RWPE2 (cell line): Measurements from ENCODE around the gene RFX3.

Source experiments
- ATAC-seq: fragments of 200-7000 bp; cut with Tn5 transposase; 3 replicates; pipeline ENCODE4 v1.9.1; 2021; ENCODE audit warnings: low read depth
- DNase-seq: peaks from one replicate; pipeline ENCODE4 v3.0.0-alpha.2; 2020; ENCODE audit warnings: low spot score
- H3K27ac ChIP-seq: fragments of 450-650 bp; 2 replicates; pipeline ENCODE4 v1.5.1; 2017; ENCODE audit warnings: mild to moderate bottlenecking; ENCODE audit not compliant: poor library complexity, severe bottlenecking
- H3K27me3 ChIP-seq: fragments of 250-450 bp; sonication (Bioruptor Pico); 2 replicates; pipeline ENCODE4 v1.5.1; 2021; ENCODE audit warnings: mild to moderate bottlenecking, moderate library complexity; ENCODE audit not compliant: insufficient read depth, poor library complexity, severe bottlenecking
- H3K36me3 ChIP-seq: fragments of 250-450 bp; sonication (Bioruptor Pico); 2 replicates; pipeline ENCODE4 v1.5.1; 2020; ENCODE audit warnings: low read depth, mild to moderate bottlenecking, moderate library complexity
- H3K4me1 ChIP-seq: fragments of 250-450 bp; sonication (Bioruptor Pico); 2 replicates; pipeline ENCODE4 v1.5.1; 2021; ENCODE audit warnings: mild to moderate bottlenecking, moderate library complexity; ENCODE audit not compliant: insufficient read depth, poor library complexity, severe bottlenecking
- H3K4me3 ChIP-seq: fragments of 250-450 bp; sonication (Bioruptor Pico); 2 replicates; pipeline ENCODE4 v1.5.1; 2021; ENCODE audit warnings: mild to moderate bottlenecking, moderate library complexity; ENCODE audit not compliant: severe bottlenecking
- H3K9me3 ChIP-seq: fragments of 250-450 bp; sonication (Bioruptor Pico); 2 replicates; pipeline ENCODE4 v1.5.1; 2021; ENCODE audit warnings: mild to moderate bottlenecking, moderate library complexity; ENCODE audit not compliant: severe bottlenecking
- CTCF ChIP-seq: fragments of 450-650 bp; IDR thresholded peaks from one replicate; pipeline ENCODE4 v1.5.1; 2017; ENCODE audit warnings: mild to moderate bottlenecking, moderate library complexity; ENCODE audit not compliant: poor library complexity, severe bottlenecking

The RFX3 gene

GRCh38 chr9:3235497-3235896 is 290.3 kb downstream of the RFX3 start:
- no peaks in the 10 kb centered on the region for H3K27me3 ChIP-seq
- no peak for TF ChIP-seq CTCF
- H3K9me3 ChIP-seq = no peaks in the 10 kb centered on the region
- H3K36me3 ChIP-seq = no peaks in the 10 kb centered on the region
- ATAC-seq (no peak), DNase-seq (no peak)
- H3K4me1 ChIP-seq = no peaks in the 10 kb centered on the region
- no peak overlapping the region for H3K27ac ChIP-seq
- no peak overlapping the region for H3K4me3 ChIP-seq

GRCh38 chr9:3224931-3225330 is 300.9 kb downstream of the RFX3 start:
- H3K4me1 ChIP-seq = peaks cover 3% of the 10 kb centered on the region
- ATAC-seq = no peak
- H3K36me3 ChIP-seq = no peaks in the 10 kb centered on the region
- no peaks in the 10 kb centered on the region for H3K27me3 ChIP-seq
- DNase-seq = no peak
- TF ChIP-seq CTCF = no peak
- no peak overlapping the region for H3K27ac ChIP-seq
- no peak overlapping the region for H3K4me3 ChIP-seq
- H3K9me3 ChIP-seq = no peaks in the 10 kb centered on the region

- Histone ChIP-seq H3K4me1 (no peaks in the 10 kb centered on the region), H3K27me3 (no peaks in the 10 kb centered on the region), H3K27ac (no peak overlapping the region), H3K36me3 (no peaks in the 10 kb centered on the region), H3K9me3 (no peaks in the 10 kb centered on the region), H3K4me3 (no peak overlapping the region)
- DNase-seq (no peak), ATAC-seq (no peak)
- TF ChIP-seq CTCF = no peak
Observed at GRCh38 chr9:3215658-3216057, 310.1 kb downstream of the RFX3 start.

GRCh38 chr9:3214741-3215140 is 311.1 kb downstream of the RFX3 start:
- DNase-seq (no peak), ATAC-seq (no peak)
- TF ChIP-seq CTCF = no peak
- Histone ChIP-seq H3K27me3 (no peaks in the 10 kb centered on the region), H3K4me3 (no peak overlapping the region), H3K4me1 (no peaks in the 10 kb centered on the region), H3K9me3 (no peaks in the 10 kb centered on the region), H3K36me3 (no peaks in the 10 kb centered on the region), H3K27ac (no peak overlapping the region)

GRCh38 chr9:3205421-3206095 is 320.2 kb downstream of the RFX3 start:
- DNase-seq = no peak
- no peak; the same call in 2 of the 3 replicates for ATAC-seq
- Histone ChIP-seq H3K27ac (no peak overlapping the region), H3K4me1 (no peaks in the 10 kb centered on the region), H3K9me3 (no peaks in the 10 kb centered on the region), H3K4me3 (no peak overlapping the region), H3K36me3 (no peaks in the 10 kb centered on the region), H3K27me3 (no peaks in the 10 kb centered on the region)
- no peak for TF ChIP-seq CTCF
